Measurements from ENCODE around the gene CD33. TPM values are rescaled to one million over a fixed set of nuclear protein-coding genes. Genes with fewer than 3 reads are reported as not detected.

CD33 gene
- total RNA-seq, 4 donors from 2014 or later = 0.30 to 6.7 (median 0.58) TPM

- WGBS, 2 donors = 45 to 57% methylated on average over 6 of the region's 6 CpGs
- intact Hi-C loops (cut with DNase I) = no loop called here
Observed at GRCh38 chr19:51258165-51259160, 33.6 kb downstream of the CD33 start.

GRCh38 chr19:51259348-51260245 lies 34.7 kb downstream of the CD33 start:
- intact Hi-C loops (cut with DNase I) = no loop called here

More at GRCh38 chr19:51258165-51259160, 33.6 kb downstream of the CD33 start:
- Histone ChIP-seq H3K4me3 (no peak overlapping the region), H3K27me3 (peaks cover 0 to 37% (median 0%) of the 10 kb centered on the region in 4 donors), H3K4me1 (no peaks in the 10 kb centered on the region), H3K36me3 (no peaks in the 10 kb centered on the region), H3K9me3 (no peaks in the 10 kb centered on the region), H3K27ac (no peak overlapping the region)
- DNase-seq = no peak
- TF ChIP-seq CTCF (IDR thresholded peaks at IDR 0.05) (no peak), POLR2A (IDR thresholded peaks at IDR 0.05) (no peak)

DNA sequence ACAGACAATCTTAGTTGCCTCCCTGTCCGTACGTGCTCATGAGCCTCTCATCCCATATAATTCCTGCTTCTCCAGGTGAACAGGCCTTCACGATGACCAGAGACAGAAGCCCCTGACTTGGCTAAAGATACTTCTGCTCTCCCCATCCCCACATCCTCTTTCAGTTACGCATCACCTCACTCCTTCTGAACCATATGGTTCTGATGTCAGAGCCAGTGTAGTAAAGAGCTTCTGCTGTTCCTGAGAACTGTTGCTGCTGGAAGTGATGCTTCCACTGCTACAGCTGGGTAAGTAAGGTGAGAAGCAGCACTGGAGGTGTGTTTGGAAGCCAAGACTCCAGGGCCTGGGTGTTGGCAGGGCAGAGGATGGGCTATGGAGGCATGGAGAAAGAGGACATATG lies 38.9 kb downstream of the CD33 start:
- no peak for TF ChIP-seq POLR2A (IDR thresholded peaks at IDR 0.05)
- no peak for TF ChIP-seq CTCF (IDR thresholded peaks at IDR 0.05)
- 53 to 79% methylated on average over 4 of the region's 4 CpGs for WGBS, 2 donors
- peaks cover 0 to 54% (median 0%) of the 10 kb centered on the region in 4 donors for H3K27me3 ChIP-seq
- H3K27ac ChIP-seq = no peak overlapping the region
- no peaks in the 10 kb centered on the region for H3K9me3 ChIP-seq
- DNase-seq = no peak
- no peak overlapping the region for H3K4me3 ChIP-seq
- intact Hi-C loops (cut with DNase I) = no loop called here
- H3K36me3 ChIP-seq = no peaks in the 10 kb centered on the region
- H3K4me1 ChIP-seq = no peaks in the 10 kb centered on the region

More at GRCh38 chr19:51259348-51260245, 34.7 kb downstream of the CD33 start:
- DNase-seq = no peak
- Histone ChIP-seq H3K36me3 (no peaks in the 10 kb centered on the region), H3K9me3 (no peaks in the 10 kb centered on the region), H3K4me3 (no peak overlapping the region), H3K27ac (no peak overlapping the region), H3K27me3 (peaks cover 0 to 48% (median 0%) of the 10 kb centered on the region in 4 donors), H3K4me1 (no peaks in the 10 kb centered on the region)
- no peak for TF ChIP-seq POLR2A (IDR thresholded peaks at IDR 0.05)
- peak in 4 of 6 experiments; percentile 45 to 68 (median 54) for TF ChIP-seq CTCF (IDR thresholded peaks at IDR 0.05)
- WGBS, 2 donors = 21 to 28% methylated on average over 5 of the region's 5 CpGs

DNA sequence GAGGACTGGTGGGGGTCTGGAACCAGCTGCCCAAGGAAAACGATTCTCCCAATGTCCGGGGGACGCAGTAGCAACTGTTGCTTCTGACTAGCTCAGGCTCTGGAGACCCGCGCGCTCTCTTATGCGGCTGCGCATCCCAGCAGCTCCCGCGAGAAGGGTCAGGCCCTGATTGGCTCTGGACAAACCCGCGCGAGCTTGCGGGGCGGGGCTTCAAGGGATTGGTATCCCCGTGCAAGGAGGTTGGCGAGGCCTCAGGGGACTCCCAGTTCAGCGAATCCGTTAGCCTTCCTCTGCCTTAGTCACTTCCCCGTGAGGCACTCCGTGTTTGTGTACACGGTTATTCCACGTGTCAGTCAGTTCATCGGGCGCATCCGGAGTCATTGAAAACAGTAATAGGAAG lies 46.2 kb downstream of the CD33 start:
- no peak for DNase-seq
- H3K9me3 ChIP-seq = no peaks in the 10 kb centered on the region
- intact Hi-C loops (cut with DNase I) = no loop called here
- H3K27ac ChIP-seq = no peak overlapping the region
- H3K36me3 ChIP-seq = no peaks in the 10 kb centered on the region
- H3K4me3 ChIP-seq = no peak overlapping the region
- H3K4me1 ChIP-seq = no peaks in the 10 kb centered on the region
- H3K27me3 ChIP-seq = peaks cover 0 to 19% (median 0%) of the 10 kb centered on the region in 4 donors
- 51 to 62% methylated on average over 16 to 18 of the region's 26 CpGs for WGBS, 2 donors
- TF ChIP-seq POLR2A (IDR thresholded peaks at IDR 0.05) (no peak), CTCF (IDR thresholded peaks at IDR 0.05) (no peak)

Data from esophagus squamous epithelium (tissue), 5 donors.